GM18951 (cell line): ENCODE measurements around the gene CATSPERZ.

ENCODE experiments used
- POLR2A ChIP-seq: IDR thresholded peaks from 4 replicates; pipeline ENCODE4 v1.6.1; 2011; ENCODE audit warnings: mild to moderate bottlenecking; ENCODE audit not compliant: insufficient read length, insufficient read depth; ENCODE audit errors: extremely low read depth
- in situ Hi-C: fragments of 300-500 bp; cut with MboI; formaldehyde crosslinking; loops from one replicate; pipeline ENCODE4 v1.12.0; 2022; ENCODE audit warnings: low sequenced_read_pairs, mixed read lengths, inconsistent platforms; ENCODE audit not compliant: unreplicated experiment

Gene CATSPERZ

DNA sequence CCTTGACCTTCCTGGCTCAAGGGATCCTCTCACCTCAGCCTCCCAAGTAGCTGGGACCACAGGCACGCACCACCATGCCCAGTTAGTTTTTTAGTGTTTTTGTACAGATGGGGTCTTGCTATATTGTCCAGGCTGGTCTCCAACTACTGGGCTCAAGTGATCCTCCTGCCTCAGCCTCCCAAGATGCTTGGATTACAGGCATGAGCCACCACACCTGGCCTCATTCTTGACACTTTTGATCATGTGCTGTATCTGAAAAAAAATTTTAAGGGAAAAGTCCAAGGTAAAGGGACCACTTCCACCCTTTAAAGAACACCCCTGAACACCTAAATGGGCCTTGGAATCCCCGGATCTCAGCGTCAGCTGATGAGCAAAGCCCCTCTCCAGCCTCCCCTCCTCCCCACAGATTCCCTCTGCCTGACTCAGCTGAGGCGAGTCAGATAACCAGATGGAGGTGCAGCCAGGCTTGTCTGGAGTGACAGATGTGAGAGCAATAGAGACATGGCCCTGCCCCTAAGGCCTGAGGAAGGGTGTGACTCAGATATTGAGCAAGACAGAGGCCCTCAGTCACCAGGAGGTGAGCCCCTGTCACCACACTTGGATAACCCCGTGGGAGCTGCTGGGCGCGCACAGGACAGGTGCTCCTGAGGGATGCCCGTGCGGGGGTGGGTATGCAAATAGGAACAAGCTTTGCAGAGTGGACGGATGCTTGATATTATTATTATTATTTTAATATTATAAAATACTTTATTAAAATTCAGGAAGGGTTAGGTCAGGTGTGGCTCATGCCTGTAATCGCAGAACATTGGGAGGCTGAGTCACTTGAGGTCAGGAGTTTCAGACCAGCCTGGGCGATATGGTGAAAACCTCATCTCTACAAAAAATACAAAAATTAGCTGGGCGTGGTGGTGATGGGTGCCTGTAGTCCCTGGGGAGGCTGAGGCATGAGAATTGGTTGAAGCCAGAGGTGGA lies 34.9 kb downstream of the CATSPERZ start:
- in situ Hi-C loops, result no loop called here
- TF ChIP-seq POLR2A, result peak; percentile 39

DNA sequence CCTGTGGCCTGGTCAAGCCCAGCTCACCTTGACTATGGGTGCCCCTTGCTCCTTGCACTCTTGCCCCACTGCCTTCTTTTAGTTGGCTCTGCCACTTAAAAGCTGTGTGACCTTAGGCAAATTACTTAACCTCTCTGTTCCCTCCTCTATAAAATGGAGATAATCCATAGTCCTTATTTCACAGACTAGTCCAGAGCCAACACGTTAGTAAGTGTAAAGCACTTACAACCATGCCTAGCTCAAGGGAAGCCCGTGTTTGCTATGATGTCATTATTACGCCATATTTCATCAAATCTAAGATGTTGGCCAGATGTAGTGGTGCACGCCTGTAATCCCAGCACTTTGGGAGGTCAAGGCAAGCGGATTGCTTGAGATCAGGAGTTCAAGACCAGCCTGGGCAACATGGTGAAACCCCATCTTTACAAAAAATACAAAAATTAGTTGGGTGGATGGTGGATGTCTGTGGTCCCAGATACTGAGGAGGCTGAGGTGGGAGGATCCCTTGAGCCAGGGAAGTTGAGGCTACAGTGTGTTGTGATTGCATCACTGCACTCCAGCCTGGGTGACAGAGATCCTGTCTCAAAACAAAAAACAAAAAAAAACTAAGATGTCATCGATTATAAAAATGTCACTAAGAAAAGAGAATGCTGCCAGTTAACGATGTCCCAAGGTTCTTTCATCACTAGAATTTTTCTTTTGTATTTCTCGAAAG lies 37.5 kb downstream of the CATSPERZ start:
- no peak for TF ChIP-seq POLR2A
- in situ Hi-C loops, result no loop called here

- in situ Hi-C loops, result no loop called here
Observed at GRCh38 chr11:64338716-64339115, 38.6 kb downstream of the CATSPERZ start.

GRCh38 chr11:64339286-64339685 lies 39.1 kb downstream of the CATSPERZ start:
- no peak for TF ChIP-seq POLR2A
- in situ Hi-C loops, result no loop called here

More at GRCh38 chr11:64338716-64339115, 38.6 kb downstream of the CATSPERZ start:
- TF ChIP-seq POLR2A, result no peak

DNA sequence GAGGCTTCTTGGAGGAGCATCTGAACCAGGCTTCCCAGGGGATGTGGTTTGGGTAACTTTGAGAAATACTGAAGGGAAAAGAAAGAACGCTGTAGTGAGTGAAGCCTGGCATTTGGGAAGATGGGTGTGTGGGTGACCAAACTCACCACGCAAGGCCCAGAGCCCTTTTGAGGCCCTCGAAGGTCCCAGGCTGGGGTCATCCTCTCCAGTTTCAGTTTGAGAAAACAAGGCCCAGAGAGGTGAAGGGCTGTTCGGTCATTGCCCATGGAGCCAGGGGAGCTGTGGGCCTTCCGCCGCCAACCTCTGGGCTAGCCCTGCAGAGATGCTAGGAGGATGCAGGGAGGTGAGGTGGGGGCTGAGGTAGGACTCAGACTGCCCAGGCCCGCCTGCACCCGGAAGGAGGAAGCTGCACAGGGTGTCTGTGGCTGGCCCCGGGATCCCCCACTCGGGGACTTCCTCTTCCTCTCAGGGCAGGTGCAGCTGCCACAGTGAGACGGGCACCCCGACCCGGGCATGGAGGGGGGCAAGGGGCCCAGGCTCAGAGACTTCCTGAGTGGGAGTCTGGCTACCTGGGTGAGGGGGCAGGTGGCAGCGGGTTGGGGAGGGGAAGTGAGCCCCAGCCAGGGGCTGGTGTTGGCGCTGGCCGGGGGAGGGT lies 39.7 kb downstream of the CATSPERZ start, which contains the start of gene CCDC88B:
Gene CCDC88B (plus strand): TSS at position 451 of the 655 bp plus-strand sequence. CDS start 63 bp downstream, at position 514.
- peak; percentile 70 for TF ChIP-seq POLR2A
- in situ Hi-C loops, result no loop called here

- in situ Hi-C loops, result no loop called here
- peak; percentile 58 for TF ChIP-seq POLR2A
Observed at GRCh38 chr11:64340671-64341335, 40.6 kb downstream of the CATSPERZ start.

DNA sequence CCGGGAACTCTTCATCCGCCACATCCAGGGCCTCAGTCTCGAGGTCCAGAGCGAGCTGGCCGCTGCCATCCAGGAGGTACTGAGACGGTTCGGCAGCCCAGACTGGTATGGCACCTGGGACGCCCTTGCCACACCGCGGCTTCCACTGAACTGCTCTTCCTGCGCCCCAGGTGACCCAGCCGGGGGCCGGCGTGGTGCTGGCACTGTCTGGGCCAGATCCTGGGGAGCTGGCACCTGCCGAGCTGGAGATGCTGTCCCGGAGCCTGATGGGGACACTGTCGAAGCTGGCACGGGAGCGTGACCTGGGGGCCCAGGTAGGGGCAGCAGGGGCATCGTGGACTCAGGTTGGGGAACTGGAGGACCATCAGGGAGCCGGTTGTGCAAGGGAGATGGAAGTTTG lies 41.3 kb downstream of the CATSPERZ start:
- no peak for TF ChIP-seq POLR2A
- in situ Hi-C loops, result no loop called here

DNA sequence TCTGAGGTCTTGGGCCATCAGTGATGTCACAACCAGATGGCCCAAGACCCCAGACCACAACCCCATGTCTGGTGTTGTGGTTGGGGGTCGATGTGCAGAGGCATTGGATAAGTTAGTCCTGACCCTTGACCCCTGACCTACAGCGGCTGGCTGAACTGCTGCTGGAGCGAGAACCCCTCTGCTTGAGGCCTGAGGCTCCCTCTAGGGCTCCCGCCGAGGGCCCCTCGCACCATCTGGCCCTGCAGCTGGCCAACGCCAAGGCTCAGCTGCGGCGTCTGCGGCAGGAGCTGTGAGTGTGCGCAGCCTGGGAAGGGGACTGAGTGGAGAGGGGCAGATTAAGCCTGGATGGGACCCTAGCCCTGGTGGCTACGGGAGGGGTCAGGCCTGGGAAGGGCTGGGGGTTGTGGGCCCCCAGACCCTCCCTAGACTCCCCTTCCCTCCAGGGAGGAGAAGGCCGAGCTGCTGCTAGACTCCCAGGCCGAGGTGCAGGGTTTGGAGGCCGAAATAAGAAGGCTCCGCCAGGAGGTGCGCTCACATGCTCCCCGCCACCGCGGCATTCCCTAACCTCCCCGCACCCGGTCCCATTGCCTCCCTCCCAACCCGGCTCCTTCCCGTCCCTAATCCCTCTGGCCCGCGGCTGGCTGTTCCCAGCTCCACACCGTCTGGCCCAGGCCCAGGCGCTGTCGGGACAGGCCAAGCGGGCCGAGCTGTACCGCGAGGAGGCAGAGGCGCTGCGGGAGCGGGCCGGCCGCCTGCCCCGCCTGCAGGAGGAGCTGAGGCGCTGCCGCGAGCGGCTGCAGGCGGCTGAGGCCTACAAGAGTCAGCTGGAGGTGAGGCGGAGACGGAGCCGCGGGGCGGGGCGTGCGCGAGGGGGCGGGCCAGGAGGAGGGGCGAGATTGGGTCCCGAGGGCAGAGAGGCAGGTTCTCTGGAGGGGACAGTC lies 42.0 kb downstream of the CATSPERZ start:
- TF ChIP-seq POLR2A, result no peak
- in situ Hi-C loops, result no loop called here

- in situ Hi-C loops, result no loop called here
- TF ChIP-seq POLR2A, result no peak
Observed at GRCh38 chr11:64342869-64343745, 42.9 kb downstream of the CATSPERZ start.

DNA sequence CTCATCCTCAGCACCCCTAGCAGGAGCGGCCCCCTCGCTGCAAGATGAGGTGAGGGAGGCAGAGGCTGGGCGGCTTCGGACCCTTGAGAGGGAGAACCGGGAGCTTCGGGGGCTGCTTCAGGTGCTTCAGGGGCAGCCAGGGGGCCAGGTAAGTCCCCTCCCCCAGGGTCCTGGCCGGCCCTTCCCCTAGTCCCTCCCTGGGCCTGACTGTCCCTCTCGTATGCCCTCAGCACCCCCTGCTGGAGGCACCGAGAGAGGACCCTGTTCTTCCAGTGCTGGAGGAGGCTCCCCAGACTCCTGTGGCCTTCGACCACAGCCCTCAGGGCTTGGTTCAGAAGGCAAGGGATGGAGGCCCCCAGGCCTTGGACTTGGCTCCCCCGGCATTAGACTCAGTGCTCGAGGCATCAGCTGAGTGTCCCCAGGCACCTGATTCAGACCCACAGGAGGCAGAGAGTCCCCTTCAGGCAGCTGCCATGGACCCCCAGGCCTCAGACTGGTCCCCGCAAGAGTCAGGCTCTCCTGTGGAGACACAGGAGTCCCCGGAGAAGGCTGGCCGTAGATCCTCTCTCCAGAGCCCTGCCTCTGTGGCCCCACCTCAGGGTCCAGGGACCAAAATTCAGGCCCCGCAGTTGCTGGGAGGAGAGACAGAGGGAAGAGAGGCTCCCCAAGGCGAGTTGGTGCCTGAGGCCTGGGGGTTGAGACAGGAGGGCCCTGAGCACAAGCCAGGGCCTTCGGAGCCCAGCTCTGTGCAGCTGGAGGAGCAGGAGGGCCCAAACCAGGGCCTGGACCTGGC lies 43.8 kb downstream of the CATSPERZ start:
- no peak for TF ChIP-seq POLR2A
- in situ Hi-C loops, result no loop called here

GRCh38 chr11:64344787-64345186 lies 44.6 kb downstream of the CATSPERZ start:
- TF ChIP-seq POLR2A, result no peak
- in situ Hi-C loops, result no loop called here
